BJ (cell line): ENCODE data around the gene CROCC. TPM values are rescaled to one million over a fixed set of nuclear protein-coding genes. Genes with fewer than 3 reads are reported as not detected.

Source experiments
- CTCF ChIA-PET: fragments of 350-600 bp; formaldehyde crosslinking; extraction: SDS; loops from one replicate; lab custom pipeline; 2021; ENCODE audit warnings: antibody characterized with exemption, inconsistent platforms; lab: Yijun Ruan, JAX
- POLR2A ChIA-PET: fragments of 300-600 bp; sonication (Branson Sonifier 250); formaldehyde crosslinking; extraction: SDS; loops from one replicate; lab custom pipeline; 2021; ENCODE audit warnings: antibody characterized with exemption; lab: Charles Lee
- DNase-seq: peaks from one replicate; pipeline ENCODE4 v3.0.0-alpha.2; 2011; ENCODE audit warnings: low read depth
- H3K27me3 ChIP-seq: 2 replicates; pipeline ENCODE4 v1.6.0; 2011; ENCODE audit warnings: low read length; ENCODE audit not compliant: control insufficient read depth, insufficient read depth
- H3K36me3 ChIP-seq: 2 replicates; pipeline ENCODE4 v1.5.1; 2011; ENCODE audit warnings: low read length; ENCODE audit not compliant: control insufficient read depth, insufficient read depth
- H3K4me3 ChIP-seq: 2 replicates; pipeline ENCODE4 v1.5.1; 2011; ENCODE audit warnings: low read depth, mild to moderate bottlenecking, control low read depth, low read length
- polyA plus RNA-seq: library from polyadenylated mRNA; depleted of rRNA; stranded (reverse); fragments of >200 nt; gene quantifications from 2 replicates; pipeline ENCODE4 v1.2.3, GENCODE V29; 2011; rRNA removed
- small RNA-seq: library from RNA; depleted of rRNA; stranded (forward); fragments of <200 nt; gene quantifications from one replicate; pipeline ENCODE3, GENCODE V24; 2012; ENCODE audit warnings: low replicate concordance, low read depth; ENCODE audit not compliant: insufficient read length
- TF ChIP-seq, protein P1 (sequence below): IDR thresholded peaks from 2 replicates; pipeline ENCODE4 v1.5.1; 2011; ENCODE audit warnings: low read depth, mild to moderate bottlenecking, control low read depth, inconsistent platforms, low read length, moderate library complexity; ENCODE audit not compliant: insufficient read depth

The CROCC gene
- polyA plus RNA-seq, 1 experiment: 12.1 TPM

DNA sequence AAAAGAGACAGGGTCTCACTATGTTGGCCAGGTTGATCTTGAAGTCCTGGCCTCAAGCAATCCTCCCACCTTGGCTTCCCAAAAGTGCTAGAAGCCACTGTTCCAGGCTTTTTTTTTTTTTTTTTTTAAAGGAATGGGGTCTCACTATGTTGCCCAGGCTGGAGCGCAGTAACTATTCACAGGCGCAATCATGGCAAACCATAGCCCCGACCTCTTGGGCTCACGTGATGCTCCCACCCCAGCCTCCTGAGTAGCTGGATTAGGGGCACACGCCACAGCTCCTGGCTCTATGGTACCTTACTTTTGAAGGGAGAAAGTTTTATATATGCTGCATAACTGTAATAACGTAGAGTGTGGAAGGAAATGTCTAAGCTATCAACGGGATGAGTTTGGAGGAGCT is 95.7 kb downstream of the CROCC start:
- TF ChIP-seq, protein P1, sequence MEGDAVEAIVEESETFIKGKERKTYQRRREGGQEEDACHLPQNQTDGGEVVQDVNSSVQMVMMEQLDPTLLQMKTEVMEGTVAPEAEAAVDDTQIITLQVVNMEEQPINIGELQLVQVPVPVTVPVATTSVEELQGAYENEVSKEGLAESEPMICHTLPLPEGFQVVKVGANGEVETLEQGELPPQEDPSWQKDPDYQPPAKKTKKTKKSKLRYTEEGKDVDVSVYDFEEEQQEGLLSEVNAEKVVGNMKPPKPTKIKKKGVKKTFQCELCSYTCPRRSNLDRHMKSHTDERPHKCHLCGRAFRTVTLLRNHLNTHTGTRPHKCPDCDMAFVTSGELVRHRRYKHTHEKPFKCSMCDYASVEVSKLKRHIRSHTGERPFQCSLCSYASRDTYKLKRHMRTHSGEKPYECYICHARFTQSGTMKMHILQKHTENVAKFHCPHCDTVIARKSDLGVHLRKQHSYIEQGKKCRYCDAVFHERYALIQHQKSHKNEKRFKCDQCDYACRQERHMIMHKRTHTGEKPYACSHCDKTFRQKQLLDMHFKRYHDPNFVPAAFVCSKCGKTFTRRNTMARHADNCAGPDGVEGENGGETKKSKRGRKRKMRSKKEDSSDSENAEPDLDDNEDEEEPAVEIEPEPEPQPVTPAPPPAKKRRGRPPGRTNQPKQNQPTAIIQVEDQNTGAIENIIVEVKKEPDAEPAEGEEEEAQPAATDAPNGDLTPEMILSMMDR: no peak
- POLR2A ChIA-PET: no interaction called here
- DNase-seq: no peak
- Histone ChIP-seq H3K4me3 (no peak overlapping the region), H3K27me3 (no peaks in the 10 kb centered on the region), H3K36me3 (peaks cover 18% of the 10 kb centered on the region)
- CTCF ChIA-PET: interaction anchor here (1.1 kb wide), 1 partner anchor 15 kb away, joined by 3 read pairs; no protein-coding TSS in a partner anchor

DNA sequence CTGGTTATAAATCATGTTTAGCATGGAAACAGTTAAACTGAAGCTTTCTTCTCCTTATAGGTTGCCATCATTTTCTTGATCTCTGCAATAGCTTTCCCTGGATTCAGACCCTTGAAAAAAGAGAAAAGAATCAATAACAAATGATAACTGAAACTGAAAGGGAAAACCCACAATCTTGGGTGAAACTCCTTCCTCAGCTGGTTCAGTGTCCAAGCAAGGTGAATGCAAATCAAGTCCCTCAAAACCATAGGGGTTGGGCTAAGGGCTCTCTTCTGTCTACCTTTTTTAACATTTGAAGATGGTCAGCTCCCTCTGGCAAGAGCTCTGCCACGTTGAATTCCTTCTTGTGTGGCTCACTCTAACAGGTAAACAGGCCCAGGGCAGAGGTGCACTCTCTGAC is 97.1 kb downstream of the CROCC start:
- no peaks in the 10 kb centered on the region for H3K27me3 ChIP-seq
- ChIA-PET POLR2A (no interaction called here), CTCF (interaction anchor here (1.1 to 2.0 kb wide), 3 partner anchors 8 to 58 kb away, joined by 4 to 8 read pairs (median 7); no protein-coding TSS in a partner anchor)
- TF ChIP-seq, protein P1: no peak
- peaks cover 24% of the 10 kb centered on the region for H3K36me3 ChIP-seq
- no peak for DNase-seq
- no peak overlapping the region for H3K4me3 ChIP-seq

DNA sequence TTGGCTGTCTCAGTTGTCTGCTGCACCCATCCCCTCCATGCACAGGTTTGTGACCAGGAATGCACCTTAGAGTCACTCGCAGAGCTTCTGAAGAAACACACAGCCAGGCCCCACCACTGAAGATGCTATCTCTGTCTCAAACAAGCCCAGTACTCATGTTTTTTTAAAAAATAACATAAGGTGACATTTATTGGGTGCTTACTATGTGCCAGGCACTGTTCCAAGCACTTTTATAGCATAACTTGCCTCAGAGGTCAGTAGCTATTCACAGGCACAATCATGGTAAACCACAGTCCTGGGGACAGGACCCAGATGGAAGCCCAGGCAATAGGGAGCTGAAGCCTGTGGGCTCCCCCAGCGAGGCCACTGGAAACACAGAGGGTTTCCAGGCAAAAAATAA is 98.8 kb downstream of the CROCC start:
- ChIA-PET POLR2A (no interaction called here), CTCF (interaction anchor here (0.8 to 2.4 kb wide), 2 partner anchors 12 to 60 kb away, joined by 3 to 12 read pairs; no protein-coding TSS in a partner anchor)
- DNase-seq: peak; percentile 65
- Histone ChIP-seq H3K36me3 (peaks cover 26% of the 10 kb centered on the region), H3K4me3 (no peak overlapping the region), H3K27me3 (no peaks in the 10 kb centered on the region)
- TF ChIP-seq, protein P1: no peak

DNA sequence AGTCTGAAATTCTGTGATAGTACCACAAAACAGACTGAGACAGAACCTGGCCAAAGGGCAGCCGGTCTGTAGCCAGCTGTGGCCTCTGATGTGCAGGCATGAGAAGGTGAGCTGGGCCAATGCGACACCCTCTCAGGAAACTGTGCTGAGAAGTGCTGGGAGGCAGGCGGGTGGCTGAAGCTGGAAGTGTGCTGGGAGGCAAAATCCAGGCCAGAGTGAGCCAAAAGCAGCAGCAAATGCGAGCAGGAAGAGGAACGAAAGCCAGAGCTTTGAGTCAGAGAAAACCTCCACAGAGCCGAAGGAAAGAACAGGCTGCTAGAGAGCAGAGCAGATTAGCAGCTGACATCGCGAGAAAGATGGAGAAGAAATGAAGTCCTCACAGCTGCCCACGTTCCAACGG is 100.2 kb downstream of the CROCC start:
- ChIA-PET CTCF (interaction anchor here (1.6 to 2.4 kb wide), 2 partner anchors 30 to 61 kb away, joined by 3 to 12 read pairs; no protein-coding TSS in a partner anchor), POLR2A (no interaction called here)
- H3K4me3 ChIP-seq: no peak overlapping the region
- DNase-seq: no peak
- H3K36me3 ChIP-seq: peaks cover 28% of the 10 kb centered on the region
- H3K27me3 ChIP-seq: no peaks in the 10 kb centered on the region
- TF ChIP-seq, protein P1: no peak

Small RNAs within 50 kb of the gene (small RNA-seq; reads per million reads assigned to genes)
- gene RNU1-2: not detected
- not detected for gene RNU1-5P

Other genes starting within 250 kb of the CROCC start
- not detected in 2 replicates for gene RNU1-4, start 181.4 kb upstream of the CROCC start, polyA plus RNA-seq
- not detected in 2 replicates for gene RNU1-2, start 26.0 kb upstream of the CROCC start, polyA plus RNA-seq
- 69.7 and 115 TPM in 2 replicates for gene MFAP2, start 58.7 kb downstream of the CROCC start, polyA plus RNA-seq
- 9.2 and 25.5 TPM in 2 replicates for gene ATP13A2, start 90.0 kb downstream of the CROCC start, polyA plus RNA-seq
- gene SDHB, start 132.1 kb downstream of the CROCC start, polyA plus RNA-seq: 115 and 199 TPM in 2 replicates
- 0.10 and 0.15 TPM in 2 replicates for gene PADI2, start 197.5 kb downstream of the CROCC start, polyA plus RNA-seq